GM20000 (cell line): ENCODE measurements around the gene CLDN10.

Experiments used
- DNase-seq: peaks from one replicate; pipeline ENCODE4 v3.0.0; 2012; ENCODE audit warnings: low spot score
- TF ChIP-seq, protein P1 (sequence below): IDR thresholded peaks from 2 replicates; pipeline ENCODE4 v1.5.1; 2012; ENCODE audit warnings: mild to moderate bottlenecking, control low read depth; ENCODE audit errors: extremely low read depth, missing control alignments

CLDN10 gene

DNA sequence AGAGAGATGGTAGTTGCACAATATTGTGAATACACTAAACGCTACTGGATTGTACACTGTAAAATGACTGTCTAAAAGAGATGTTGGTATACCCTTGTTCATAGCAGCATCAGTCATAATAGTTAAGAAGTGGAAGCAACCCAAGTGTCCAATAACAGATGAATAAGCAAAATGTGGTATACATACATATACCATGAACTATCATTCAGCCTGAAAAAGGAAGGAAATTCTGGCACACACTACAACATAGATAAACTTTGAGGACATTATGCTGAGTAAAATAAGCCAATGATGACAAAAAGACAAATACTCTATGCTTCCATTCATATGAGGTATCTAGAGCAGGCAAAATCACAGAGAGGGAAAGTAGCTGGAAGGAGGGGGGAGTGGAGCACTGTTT, 76.0 kb downstream of the CLDN10 start:
- no peak for DNase-seq
- TF ChIP-seq, protein P1, sequence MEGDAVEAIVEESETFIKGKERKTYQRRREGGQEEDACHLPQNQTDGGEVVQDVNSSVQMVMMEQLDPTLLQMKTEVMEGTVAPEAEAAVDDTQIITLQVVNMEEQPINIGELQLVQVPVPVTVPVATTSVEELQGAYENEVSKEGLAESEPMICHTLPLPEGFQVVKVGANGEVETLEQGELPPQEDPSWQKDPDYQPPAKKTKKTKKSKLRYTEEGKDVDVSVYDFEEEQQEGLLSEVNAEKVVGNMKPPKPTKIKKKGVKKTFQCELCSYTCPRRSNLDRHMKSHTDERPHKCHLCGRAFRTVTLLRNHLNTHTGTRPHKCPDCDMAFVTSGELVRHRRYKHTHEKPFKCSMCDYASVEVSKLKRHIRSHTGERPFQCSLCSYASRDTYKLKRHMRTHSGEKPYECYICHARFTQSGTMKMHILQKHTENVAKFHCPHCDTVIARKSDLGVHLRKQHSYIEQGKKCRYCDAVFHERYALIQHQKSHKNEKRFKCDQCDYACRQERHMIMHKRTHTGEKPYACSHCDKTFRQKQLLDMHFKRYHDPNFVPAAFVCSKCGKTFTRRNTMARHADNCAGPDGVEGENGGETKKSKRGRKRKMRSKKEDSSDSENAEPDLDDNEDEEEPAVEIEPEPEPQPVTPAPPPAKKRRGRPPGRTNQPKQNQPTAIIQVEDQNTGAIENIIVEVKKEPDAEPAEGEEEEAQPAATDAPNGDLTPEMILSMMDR = no peak

GRCh38 chr13:95629071-95629470, 76.6 kb downstream of the CLDN10 start:
- TF ChIP-seq, protein P1 = no peak
- no peak for DNase-seq
